Activated CD8-positive, alpha-beta T cell treated with anti-CD3 and anti-CD28 coated beads, Interleukin-2, amount 10 ng/mL, durations not matched to agents 7 days and 5 days (primary cell): ENCODE data around the gene MAN2A2. TPM values are rescaled to one million over a fixed set of nuclear protein-coding genes. Genes with fewer than 3 reads are reported as not detected.

ENCODE experiments used
- ATAC-seq: fragments of 150-1000 bp; cut with Tn5 transposase; one replicate; pipeline ENCODE4 v1.10.0; 2021; ENCODE audit warnings: moderate library complexity
- CTCF ChIA-PET: fragments of 350-600 bp; sonication (Branson Sonifier 250); formaldehyde crosslinking; loops from one replicate; lab custom pipeline; 2021; ENCODE audit warnings: antibody characterized with exemption; lab: Charles Lee
- POLR2A ChIA-PET: fragments of 350-600 bp; sonication (Branson Sonifier 250); formaldehyde crosslinking; loops from one replicate; lab custom pipeline; 2021; ENCODE audit warnings: antibody characterized with exemption; lab: Charles Lee
- DNase-seq: peaks from one replicate; pipeline ENCODE4 v3.0.0-alpha.2; 2020
- H3K27ac Mint-ChIP-seq: one replicate; pipeline ENCODE4 v1.8.0; 2021; ENCODE audit warnings: mild to moderate bottlenecking, mixed read lengths
- H3K27me3 Mint-ChIP-seq: one replicate; pipeline ENCODE4 v1.8.0; 2021; ENCODE audit warnings: low read depth, mixed read lengths
- H3K36me3 Mint-ChIP-seq: one replicate; pipeline ENCODE4 v1.8.0; 2021; ENCODE audit warnings: low read depth, mixed read lengths
- H3K4me1 Mint-ChIP-seq: one replicate; pipeline ENCODE4 v1.8.0; 2021; ENCODE audit warnings: low read depth, mixed read lengths
- H3K4me3 Mint-ChIP-seq: one replicate; pipeline ENCODE4 v1.8.0; 2021; ENCODE audit warnings: mild to moderate bottlenecking, mixed read lengths
- H3K9me3 Mint-ChIP-seq: one replicate; pipeline ENCODE4 v1.8.0; 2022; ENCODE audit warnings: mixed read lengths; ENCODE audit not compliant: insufficient read depth
- total RNA-seq, 2 experiments: library from RNA; stranded (reverse); gene quantifications; one replicate each; pipeline ENCODE4 v1.2.3, GENCODE V29; 2021

MAN2A2 gene
- total RNA-seq: 10 to 100 TPM; 82.7 to 97.7 TPM

GRCh38 chr15:90902840-90903732 is at the start of gene MAN2A2:
Gene MAN2A2, plus strand, starts transcription at chr15:90903302. Its CDS starts 906 bp downstream, at chr15:90904208.
- H3K4me3 Mint-ChIP-seq: peak within 1 kb of the TSS; percentile 90
- peak; percentile 81 for DNase-seq
- peaks cover 28% of the 10 kb centered on the region for H3K4me1 Mint-ChIP-seq
- ChIA-PET POLR2A (interaction anchor here (0.8 to 8.8 kb wide), 10 partner anchors 8 to 341 kb away, joined by 3 to 110 read pairs (median 4); partner anchors contain the start of genes BLM, HDDC3, RCCD1 and UNC45A), CTCF (interaction anchor here (0.9 to 17.2 kb wide), 15 partner anchors 11 to 583 kb away, joined by 3 to 328 read pairs (median 3); partner anchors contain the start of genes BLM, HDDC3, RCCD1 and UNC45A)
- peak; percentile 78 for ATAC-seq
- H3K9me3 Mint-ChIP-seq: no peaks in the 10 kb centered on the region
- no peaks in the 10 kb centered on the region for H3K27me3 Mint-ChIP-seq
- peaks cover 31% of the 10 kb centered on the region for H3K36me3 Mint-ChIP-seq
- H3K27ac Mint-ChIP-seq: peak within 1 kb of the TSS; percentile 93

GRCh38 chr15:90855139-90855538 is 48.0 kb upstream of the MAN2A2 start:
- Mint-ChIP-seq H3K27ac (peak overlapping the region; percentile 88), H3K27me3 (no peaks in the 10 kb centered on the region), H3K36me3 (peaks cover 12% of the 10 kb centered on the region), H3K4me3 (no peak overlapping the region), H3K9me3 (peaks cover 7% of the 10 kb centered on the region), H3K4me1 (peaks cover 88% of the 10 kb centered on the region)
- POLR2A ChIA-PET: interaction anchor here (0.7 to 1.7 kb wide), 5 partner anchors 15 to 196 kb away, joined by 3 to 5 read pairs (median 3); no protein-coding TSS in a partner anchor
- no peak for DNase-seq
- CTCF ChIA-PET: interaction anchor here (1.4 kb wide), 1 partner anchor 28 kb away, joined by 3 read pairs; no protein-coding TSS in a partner anchor
- ATAC-seq: no peak

GRCh38 chr15:90857337-90857736 is 45.8 kb upstream of the MAN2A2 start:
- H3K9me3 Mint-ChIP-seq: no peaks in the 10 kb centered on the region
- H3K4me3 Mint-ChIP-seq: no peak overlapping the region
- CTCF ChIA-PET: interaction anchor here (0.7 to 2.9 kb wide), 3 partner anchors 30 to 556 kb away, joined by 3 to 11 read pairs (median 3); no protein-coding TSS in a partner anchor
- DNase-seq (no peak), ATAC-seq (no peak)
- no peaks in the 10 kb centered on the region for H3K27me3 Mint-ChIP-seq
- H3K4me1 Mint-ChIP-seq: peaks cover 72% of the 10 kb centered on the region
- POLR2A ChIA-PET: no interaction called here
- peaks cover 4% of the 10 kb centered on the region for H3K36me3 Mint-ChIP-seq
- H3K27ac Mint-ChIP-seq: peak overlapping the region; percentile 61

DNA sequence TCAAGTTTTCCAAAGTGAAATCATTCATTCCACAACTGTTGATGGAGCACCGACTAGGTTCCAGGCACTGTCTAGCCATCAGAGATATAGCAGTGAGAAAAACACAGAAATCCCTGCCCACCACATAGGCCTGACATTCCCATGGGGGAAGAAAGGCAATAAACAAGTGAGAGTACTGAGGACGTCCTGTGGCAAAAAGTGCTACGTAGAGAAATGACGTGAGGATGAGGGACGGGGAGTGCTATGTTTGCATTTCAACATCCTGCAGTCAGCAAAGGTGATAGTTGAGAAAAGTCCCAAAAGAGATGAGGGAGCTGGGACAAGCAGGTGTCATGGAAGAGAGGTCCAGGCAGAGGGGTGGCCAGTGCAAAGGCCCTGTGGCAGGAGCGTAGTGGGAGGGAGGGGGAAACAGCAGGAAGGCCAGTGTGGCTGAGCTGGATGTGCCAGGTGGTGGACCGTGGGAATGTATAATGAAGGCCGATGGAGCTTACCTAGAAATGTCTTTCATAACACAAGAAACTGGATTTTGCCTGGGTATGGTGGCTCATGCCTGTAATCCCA is 45.1 kb upstream of the MAN2A2 start:
- Mint-ChIP-seq H3K27me3 (no peaks in the 10 kb centered on the region), H3K4me1 (peaks cover 66% of the 10 kb centered on the region), H3K27ac (no peak overlapping the region), H3K4me3 (no peak overlapping the region), H3K36me3 (peaks cover 3% of the 10 kb centered on the region), H3K9me3 (no peaks in the 10 kb centered on the region)
- CTCF ChIA-PET: interaction anchor here (0.7 to 2.9 kb wide), 3 partner anchors 30 to 556 kb away, joined by 3 to 11 read pairs (median 3); no protein-coding TSS in a partner anchor
- DNase-seq (no peak), ATAC-seq (no peak)
- POLR2A ChIA-PET: interaction anchor here (0.9 kb wide), 1 partner anchor 13 kb away, joined by 3 read pairs; no protein-coding TSS in a partner anchor

GRCh38 chr15:90859234-90860131 is 43.6 kb upstream of the MAN2A2 start:
- ChIA-PET POLR2A (interaction anchor here (2.2 kb wide), 1 partner anchor 11 kb away, joined by 14 read pairs; no protein-coding TSS in a partner anchor), CTCF (interaction anchor here (1.3 to 2.9 kb wide), 4 partner anchors 11 to 72 kb away, joined by 3 to 11 read pairs (median 4); no protein-coding TSS in a partner anchor)
- no peak for DNase-seq
- no peak overlapping the region for H3K4me3 Mint-ChIP-seq
- peaks cover 58% of the 10 kb centered on the region for H3K4me1 Mint-ChIP-seq
- H3K27me3 Mint-ChIP-seq: no peaks in the 10 kb centered on the region
- ATAC-seq: no peak
- H3K27ac Mint-ChIP-seq: peak overlapping the region; percentile 21
- no peaks in the 10 kb centered on the region for H3K9me3 Mint-ChIP-seq
- no peaks in the 10 kb centered on the region for H3K36me3 Mint-ChIP-seq

- Mint-ChIP-seq H3K4me3 (no peak overlapping the region), H3K4me1 (peaks cover 48% of the 10 kb centered on the region), H3K27me3 (no peaks in the 10 kb centered on the region), H3K27ac (no peak overlapping the region), H3K9me3 (no peaks in the 10 kb centered on the region), H3K36me3 (no peaks in the 10 kb centered on the region)
- ATAC-seq: no peak
- no peak for DNase-seq
- POLR2A ChIA-PET: interaction anchor here (2.2 kb wide), 1 partner anchor 10 kb away, joined by 14 read pairs; no protein-coding TSS in a partner anchor
- CTCF ChIA-PET: interaction anchor here (1.3 kb wide), 2 partner anchors 10 to 34 kb away, joined by 3 to 4 read pairs; no protein-coding TSS in a partner anchor
Measured at GRCh38 chr15:90860450-90860849, 42.7 kb upstream of the MAN2A2 start.

DNA sequence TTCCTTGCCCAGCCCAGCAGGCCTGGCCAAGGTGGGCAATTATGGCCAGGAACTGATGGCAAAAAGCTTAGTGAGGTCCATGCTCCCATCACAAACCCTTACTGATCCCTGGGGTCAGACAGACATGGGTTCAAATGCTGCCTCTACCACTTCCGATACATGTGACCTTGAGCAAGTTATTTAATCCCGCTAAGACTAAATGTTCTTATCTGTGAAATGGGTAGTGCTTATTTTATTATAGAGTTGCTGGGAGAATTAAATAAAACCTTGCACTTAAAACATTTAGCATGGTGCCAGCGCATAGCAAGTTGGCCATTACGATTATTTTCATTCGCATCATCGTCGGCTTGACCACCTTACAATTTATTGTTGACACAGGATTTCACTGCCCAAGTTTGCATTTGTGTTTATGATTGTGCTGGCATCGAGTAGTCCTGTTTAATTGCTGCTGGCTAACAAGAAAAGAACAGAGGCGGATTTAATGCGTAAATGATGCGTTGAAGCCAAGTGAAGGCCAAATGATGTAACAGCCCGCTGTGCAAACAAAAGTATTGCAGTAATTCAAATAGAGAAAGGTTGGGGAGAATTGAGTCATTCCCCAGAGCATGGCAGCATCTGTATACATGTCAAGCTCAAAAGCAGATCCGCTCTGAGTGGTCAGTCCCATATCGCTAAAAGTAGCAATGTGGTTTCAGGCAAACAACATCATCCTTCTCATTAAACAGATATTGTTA is 42.0 kb upstream of the MAN2A2 start:
- H3K4me1 Mint-ChIP-seq: peaks cover 42% of the 10 kb centered on the region

GRCh38 chr15:90862487-90862886 is 40.6 kb upstream of the MAN2A2 start:
- H3K4me3 Mint-ChIP-seq: no peak overlapping the region
- H3K27ac Mint-ChIP-seq: no peak overlapping the region
- DNase-seq (no peak), ATAC-seq (no peak)
- CTCF ChIA-PET: no interaction called here
- no peaks in the 10 kb centered on the region for H3K27me3 Mint-ChIP-seq
- POLR2A ChIA-PET: no interaction called here
- peaks cover 29% of the 10 kb centered on the region for H3K4me1 Mint-ChIP-seq
- H3K36me3 Mint-ChIP-seq: no peaks in the 10 kb centered on the region
- no peaks in the 10 kb centered on the region for H3K9me3 Mint-ChIP-seq

More for the DNA sequence above, 42.0 kb upstream of the MAN2A2 start:
- Mint-ChIP-seq H3K27ac (no peak overlapping the region), H3K36me3 (no peaks in the 10 kb centered on the region), H3K9me3 (no peaks in the 10 kb centered on the region), H3K4me3 (no peak overlapping the region), H3K27me3 (no peaks in the 10 kb centered on the region)
- DNase-seq (no peak), ATAC-seq (no peak)
- ChIA-PET CTCF (interaction anchor here (1.3 kb wide), 1 partner anchor 35 kb away, joined by 3 read pairs; no protein-coding TSS in a partner anchor), POLR2A (interaction anchor here (0.6 to 2.2 kb wide), 2 partner anchors 9 to 246 kb away, joined by 8 to 14 read pairs; no protein-coding TSS in a partner anchor)

- DNase-seq: no peak
- H3K36me3 Mint-ChIP-seq: no peaks in the 10 kb centered on the region
- no peaks in the 10 kb centered on the region for H3K27me3 Mint-ChIP-seq
- peaks cover 26% of the 10 kb centered on the region for H3K4me1 Mint-ChIP-seq
- POLR2A ChIA-PET: interaction anchor here (0.9 to 1.5 kb wide), 3 partner anchors 11 to 49 kb away, joined by 3 to 4 read pairs (median 3); no protein-coding TSS in a partner anchor
- H3K9me3 Mint-ChIP-seq: no peaks in the 10 kb centered on the region
- CTCF ChIA-PET: no interaction called here
- peak overlapping the region; percentile 76 for H3K27ac Mint-ChIP-seq
- H3K4me3 Mint-ChIP-seq: no peak overlapping the region
- ATAC-seq: no peak
Measured at GRCh38 chr15:90862964-90863778, 39.9 kb upstream of the MAN2A2 start.
